HG03039 (cell line): Measurements from ENCODE around the gene EXOSC5.
A peak's percentile ranks its signal among the peaks of the same experiment; 100 is the strongest.
"Not testable (repeated sequence)": the region's sequence is repeated elsewhere in the genome, so short reads cannot be mapped to it uniquely, and the experiment has no call there.

Experiments
- ATAC-seq: cut with Tn5 transposase; IDR thresholded peaks from one replicate; pipeline ENCODE4 v1.9.1; 2021; ENCODE audit warnings: mild to moderate bottlenecking, moderate library complexity; ENCODE audit not compliant: unreplicated experiment

Gene EXOSC5

DNA sequence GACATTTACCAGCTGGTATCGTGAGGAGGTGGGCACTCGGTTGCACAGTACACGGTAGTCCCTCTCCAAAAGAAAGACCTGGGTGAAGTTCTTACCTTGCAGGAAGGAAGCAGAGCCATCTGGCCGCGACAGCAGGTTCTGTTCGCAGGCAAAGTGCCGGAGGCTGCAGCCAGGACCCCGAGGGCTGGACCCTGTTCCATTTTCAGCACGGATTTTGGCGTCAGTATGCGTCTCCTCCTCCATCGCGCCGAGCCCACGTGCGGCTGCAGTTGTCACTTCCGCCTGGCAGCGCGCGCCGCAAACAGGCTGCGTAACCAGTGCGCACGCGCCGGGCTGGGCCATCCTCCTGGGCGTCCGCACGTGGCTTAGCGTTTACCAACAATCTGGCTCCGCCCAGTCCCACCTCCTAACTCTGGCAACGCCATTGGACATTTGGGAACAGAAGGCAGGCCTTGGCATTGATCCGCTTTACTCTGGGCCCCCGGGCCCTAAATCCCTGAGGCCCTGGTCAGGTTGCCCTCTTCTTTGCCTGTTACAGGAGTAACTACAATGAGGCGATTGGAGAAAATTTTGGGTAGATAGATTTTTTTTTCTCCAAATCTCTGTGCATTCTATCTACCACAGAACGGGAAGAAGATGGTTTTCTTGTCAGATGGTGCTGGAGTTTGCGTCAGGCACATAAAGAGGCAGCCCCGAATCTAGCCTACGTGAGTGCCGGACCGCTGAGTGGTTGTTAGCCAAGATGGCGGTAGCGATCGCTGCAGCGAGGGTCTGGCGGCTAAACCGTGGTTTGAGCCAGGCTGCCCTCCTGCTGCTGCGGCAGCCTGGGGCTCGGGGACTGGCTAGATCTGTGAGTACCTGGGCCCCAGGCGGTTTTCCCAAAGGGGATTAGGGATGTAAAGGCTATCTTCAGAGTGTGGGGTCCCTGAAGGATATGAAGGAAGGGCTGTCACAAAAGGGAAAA is at the start of gene EXOSC5, which contains the start of gene BCKDHA:
Gene EXOSC5 (minus strand): TSS at position 274 of the 964 bp plus-strand sequence. CDS start 31 bp downstream, at position 243.
Gene BCKDHA (plus strand): TSS at position 733 of the 964 bp plus-strand sequence. CDS start 10 bp downstream, at position 743.
- peak; percentile 91 for ATAC-seq

DNA sequence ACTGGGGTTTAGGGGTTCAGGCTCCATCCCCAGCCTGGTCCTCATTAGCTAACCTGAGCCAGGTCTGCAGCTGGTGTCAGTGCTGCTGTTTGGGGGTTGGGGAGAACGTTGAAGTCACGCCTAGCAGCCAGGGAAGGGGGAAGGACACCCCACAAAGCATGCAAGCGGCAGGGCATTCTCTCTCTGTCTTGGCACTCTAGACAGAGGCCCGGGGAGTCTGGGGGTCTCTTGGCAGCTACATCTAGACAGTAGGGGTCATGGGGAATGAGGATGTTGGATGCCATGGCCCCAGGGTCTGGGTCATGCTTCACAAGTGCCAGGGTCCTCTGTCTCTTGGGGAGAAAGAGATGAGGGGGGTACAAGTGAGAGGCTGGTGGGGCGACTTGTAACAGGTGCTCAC is 48.4 kb upstream of the EXOSC5 start:
- ATAC-seq, result no peak

DNA sequence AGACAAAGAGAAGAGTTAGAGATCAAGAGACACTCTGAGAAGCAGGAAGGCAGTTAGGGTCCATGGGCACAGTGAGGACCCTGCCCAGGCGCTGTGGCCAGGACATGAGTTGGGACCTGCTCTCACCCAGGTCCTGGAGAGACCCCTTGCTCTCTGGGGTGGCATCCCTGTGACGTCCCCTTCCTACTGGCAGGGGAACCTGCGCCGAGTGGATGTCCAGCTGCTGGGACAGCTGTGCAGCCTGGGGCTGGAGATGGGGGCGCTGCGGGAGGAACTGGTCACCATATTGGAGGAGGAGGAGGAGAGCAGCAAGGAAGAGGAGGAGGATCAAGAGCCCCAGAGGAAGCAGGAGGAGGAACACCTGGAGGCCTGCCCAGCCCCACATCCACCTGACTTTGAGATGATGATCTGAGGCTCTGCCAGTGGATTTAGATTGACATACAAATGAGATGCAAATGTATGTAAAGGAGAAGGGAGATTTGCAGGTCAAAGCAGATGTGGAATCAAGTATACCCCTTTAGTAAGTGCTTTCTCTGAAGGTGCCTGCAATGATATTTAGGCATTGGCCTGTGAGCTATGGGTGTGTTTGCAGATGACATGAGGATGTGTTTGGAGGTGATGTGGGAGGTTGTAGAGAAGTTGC is 46.8 kb upstream of the EXOSC5 start:
- ATAC-seq, result no peak

DNA sequence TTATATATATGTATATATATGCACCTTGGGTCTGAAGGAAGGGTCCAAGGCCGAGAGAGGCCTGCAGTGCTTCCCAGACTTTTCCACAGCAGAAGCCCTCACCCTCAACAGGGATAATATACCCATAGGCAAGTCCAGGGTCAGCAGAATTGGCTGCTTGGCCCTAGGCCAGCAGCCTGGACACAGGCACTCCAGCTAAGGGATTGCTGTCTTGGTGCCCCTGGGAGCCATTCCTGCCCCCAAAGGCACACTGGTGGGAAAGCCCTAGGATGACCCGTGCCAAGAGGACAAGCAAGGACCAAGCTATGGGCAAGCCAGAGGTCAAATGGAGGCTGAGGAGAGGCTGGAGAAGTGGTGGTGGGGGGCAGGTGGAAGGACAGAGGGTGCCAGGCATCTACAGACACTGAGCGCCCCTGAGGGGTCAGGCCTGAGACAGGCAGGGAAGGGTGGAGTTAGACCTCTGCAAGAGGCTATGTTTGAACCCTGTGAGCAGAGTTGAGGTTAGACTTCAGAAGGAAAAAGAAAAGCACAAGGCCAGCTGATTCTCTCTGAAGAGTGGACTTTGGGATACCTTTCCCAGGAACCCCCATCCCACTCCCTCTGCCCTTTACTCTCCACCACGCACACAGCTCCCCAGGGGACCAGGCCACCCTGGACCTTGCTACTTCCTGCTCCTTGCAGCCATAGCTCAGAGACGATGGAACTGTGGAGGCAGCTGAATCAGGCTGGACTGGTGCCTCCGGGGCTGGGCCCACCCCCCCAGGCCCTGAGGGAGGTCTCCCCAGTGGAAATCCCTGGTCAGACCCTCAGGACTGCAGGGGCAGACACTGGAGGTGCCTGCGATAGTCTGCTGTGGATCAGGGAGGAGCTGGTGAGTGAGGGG is 45.6 kb upstream of the EXOSC5 start, which contains the start of gene ERICH4:
Gene ERICH4 (plus strand): TSS at position 684 of the 883 bp plus-strand sequence. CDS start 14 bp downstream, at position 698.
- ATAC-seq, result no peak

- no peak for ATAC-seq
These were observed 44.3 kb upstream of the EXOSC5 start for GRCh38 chr19:41441321-41441945.

DNA sequence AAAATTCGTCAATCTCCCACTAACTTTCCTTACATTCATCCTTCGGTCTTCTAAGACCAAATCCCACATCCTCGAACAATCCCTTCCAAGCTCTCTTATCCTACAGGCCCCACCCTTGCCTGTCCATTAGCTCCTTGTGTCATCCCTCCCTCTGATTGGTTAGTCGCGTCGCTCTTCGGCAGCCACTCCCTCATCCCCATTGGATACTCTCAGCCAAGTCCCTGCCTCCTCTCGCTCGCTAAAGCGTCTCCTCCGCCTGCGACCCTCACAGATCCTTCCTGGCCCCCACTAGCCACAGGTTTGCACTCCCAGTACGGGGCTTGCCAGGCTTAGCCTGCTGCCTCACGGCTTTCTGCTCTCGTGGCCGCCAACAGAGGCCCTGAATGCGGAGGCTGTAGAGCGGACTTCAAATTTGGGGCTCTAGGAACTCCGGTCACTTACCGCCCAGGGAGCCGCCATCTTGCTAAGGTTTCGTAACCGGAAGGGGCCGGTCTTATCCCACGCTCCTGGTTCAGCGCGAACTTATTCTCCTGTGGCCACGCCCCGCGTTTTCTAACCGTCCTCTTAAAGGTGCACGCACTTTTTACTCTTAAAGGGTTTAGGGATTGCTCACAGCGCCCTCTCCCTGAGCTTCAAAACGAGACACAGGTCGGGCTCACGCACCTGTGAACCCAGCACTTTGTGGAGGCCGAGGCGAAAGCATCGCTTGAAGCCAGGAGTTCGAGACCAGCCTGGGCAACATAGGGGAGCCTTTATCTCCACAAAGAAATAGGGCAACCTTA is 42.5 kb upstream of the EXOSC5 start, which contains the start of gene DMAC2:
Gene DMAC2 (minus strand): TSS at position 472 of the 782 bp plus-strand sequence. CDS start 13 bp downstream, at position 459.
- peak; percentile 81 for ATAC-seq

DNA sequence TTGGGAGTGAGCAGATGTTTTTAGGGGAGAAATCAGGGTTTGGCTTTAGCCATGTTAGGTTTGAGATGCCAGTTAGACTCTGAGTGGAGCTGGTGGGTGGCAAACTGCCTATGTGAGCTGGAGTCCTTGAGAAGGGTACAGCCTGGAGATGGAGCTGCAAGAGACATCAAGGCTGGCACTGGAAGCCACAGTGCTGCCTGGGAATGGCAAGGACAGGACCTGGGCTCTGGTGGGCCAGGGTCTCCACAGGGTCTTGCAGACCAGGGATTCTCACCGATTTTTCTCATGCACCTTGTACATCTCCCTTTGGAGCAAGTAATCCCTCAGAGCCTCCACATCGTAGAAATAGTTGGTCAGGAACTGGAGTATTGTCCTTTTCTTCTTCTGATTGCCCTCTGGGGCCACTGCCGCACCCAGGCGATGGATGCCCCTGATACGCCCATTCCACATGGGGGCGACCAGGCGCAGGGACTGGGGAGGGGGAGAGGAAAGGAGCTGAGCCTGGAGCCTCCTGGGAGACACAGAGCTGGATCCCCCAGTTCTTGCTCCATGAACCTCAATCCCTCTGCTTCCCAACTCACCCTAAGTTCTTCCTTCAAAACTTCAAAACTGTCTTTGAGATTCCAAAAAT is 40.9 kb upstream of the EXOSC5 start:
- no peak for ATAC-seq

GRCh38 chr19:41436674-41436951 is 39.5 kb upstream of the EXOSC5 start:
- ATAC-seq, result no peak

GRCh38 chr19:41435936-41436673 is 38.9 kb upstream of the EXOSC5 start:
- ATAC-seq, result no peak

DNA sequence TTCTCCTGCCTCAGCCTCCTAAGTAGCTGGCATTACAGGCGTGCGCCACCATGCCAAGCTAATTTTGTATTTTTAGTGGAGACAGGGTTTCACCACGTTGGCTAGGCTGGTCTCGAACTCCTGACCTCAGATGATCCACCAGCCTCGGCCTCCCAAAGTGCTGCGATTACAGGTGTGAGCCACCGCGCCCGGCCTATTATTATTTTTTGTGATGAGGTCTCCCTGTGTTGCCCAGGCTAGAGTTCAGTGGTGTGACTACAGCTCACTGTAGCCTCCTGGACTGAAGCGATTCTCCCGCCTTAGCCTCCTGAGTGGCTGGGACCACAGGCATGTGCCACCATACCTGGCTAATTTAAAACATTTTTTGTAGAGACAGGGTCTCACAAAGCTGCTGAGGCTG is 38.2 kb upstream of the EXOSC5 start:
- not testable (repeated sequence) for ATAC-seq

GRCh38 chr19:41434450-41434849 is 37.3 kb upstream of the EXOSC5 start:
- ATAC-seq, result no peak

- ATAC-seq, result no peak
These were observed 36.0 kb upstream of the EXOSC5 start for GRCh38 chr19:41433171-41433570.

DNA sequence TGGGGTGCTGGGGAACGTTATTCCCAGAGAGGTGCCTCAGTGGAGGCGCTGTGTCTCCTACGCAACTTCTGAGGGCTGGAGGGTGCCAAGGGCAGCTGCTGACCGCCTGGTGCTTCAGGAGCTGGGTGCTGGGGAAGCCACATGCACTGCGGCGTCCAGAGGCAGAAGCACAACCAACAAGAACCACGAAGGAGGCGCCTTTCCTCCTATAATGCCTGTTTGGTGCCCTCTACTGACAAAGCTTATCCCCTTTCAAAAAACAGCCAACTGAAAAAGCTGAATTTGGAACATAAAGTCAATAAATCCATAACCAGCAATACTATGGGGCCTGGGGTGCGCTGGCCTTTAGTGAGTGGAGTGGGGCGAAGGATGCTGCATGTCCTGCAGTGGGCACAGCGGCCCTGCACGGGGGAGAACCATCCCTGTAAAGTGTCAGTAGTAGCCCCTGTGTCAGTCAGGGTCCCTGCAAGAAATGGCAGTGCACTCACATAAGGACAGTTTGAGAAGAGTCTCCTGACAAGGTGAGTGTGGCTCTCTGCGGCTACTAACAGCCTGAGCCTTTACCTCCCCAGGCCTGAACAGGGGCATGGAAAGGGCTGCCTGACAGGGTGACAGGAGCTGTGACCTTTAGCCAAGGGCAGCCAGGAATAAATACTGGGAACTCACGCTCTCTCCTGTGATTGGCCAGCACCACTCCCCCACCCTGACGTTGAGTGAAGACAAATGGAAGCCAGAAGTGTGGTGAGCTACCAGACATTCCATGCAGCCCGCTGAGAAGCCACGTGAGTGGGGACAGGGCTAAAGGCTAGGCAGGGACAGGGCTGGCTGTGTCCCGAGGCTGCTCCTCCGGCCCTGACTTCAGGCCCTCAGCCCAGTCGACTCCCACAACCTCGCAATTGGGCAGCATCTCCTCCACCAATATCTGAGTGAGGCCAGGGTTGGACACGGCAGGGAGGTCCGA is 34.5 kb upstream of the EXOSC5 start:
- no peak for ATAC-seq

GRCh38 chr19:41430922-41431321 is 33.8 kb upstream of the EXOSC5 start:
- ATAC-seq, result no peak

DNA sequence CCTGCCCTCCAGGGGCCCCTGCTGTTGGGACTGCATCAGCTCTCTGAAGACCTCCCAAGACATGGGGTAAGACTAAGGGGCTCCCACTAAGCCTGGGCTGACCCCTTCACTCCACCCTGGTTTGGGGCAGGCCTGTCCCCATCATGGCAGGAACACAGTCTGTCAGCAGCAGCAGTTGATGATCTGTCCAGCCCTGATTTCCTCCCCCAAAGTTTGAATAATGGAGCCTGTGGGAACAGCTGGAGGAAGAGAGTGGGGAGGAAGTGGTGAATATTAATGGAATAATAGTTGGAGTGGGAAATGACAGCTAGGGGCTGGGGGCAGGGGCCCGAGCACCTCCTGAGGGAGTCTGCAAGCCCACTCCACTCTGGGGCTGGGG is 31.3 kb upstream of the EXOSC5 start:
- ATAC-seq, result no peak

DNA sequence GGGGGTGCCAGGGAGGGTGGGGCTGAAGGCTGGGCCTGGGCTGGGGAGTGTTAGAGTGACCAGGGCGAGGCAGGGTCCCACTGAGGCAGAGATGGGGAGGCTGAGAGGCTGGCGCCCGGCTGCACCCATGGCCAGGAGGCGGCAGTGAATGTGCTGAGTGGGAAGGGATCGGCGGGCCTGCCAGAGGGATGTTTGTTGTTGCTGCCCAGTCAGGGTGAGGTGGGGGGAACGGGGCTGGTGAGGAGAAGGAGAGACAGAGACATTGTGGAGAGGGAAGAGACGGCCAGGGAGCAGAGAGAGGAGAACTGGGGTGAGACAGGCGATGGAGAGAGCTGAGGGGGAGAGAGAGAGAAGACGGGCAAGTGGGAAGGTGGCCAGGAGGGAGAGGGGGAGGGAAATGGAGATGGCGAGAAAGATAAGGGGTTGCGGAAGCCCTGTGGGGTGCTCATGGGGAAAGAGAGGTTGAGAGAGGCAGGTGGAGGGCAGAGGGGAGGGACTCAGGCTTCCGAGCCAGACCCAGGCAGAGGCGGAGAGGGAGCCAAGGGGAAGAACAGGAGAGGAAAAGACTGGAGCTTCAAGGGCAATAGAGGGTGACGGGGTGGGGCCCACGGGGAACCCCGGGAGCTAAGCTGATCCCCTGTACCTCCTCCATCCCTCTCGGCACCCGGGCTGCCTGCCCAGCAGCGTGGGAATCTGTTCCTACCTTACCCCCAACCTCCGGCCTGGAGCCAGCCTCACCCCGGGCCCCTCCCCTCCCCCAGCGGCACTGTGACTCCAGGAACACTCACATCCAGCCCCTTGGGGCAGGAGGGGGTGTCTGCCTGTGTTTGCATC is 30.7 kb upstream of the EXOSC5 start:
- no peak for ATAC-seq
